PC-3 (cell line): ENCODE data around the gene ULK4.

Source experiments
- CTCF ChIP-seq: fragments of 300-600 bp; sonication (generic); conservative IDR thresholded peaks from 2 replicates; pipeline ENCODE4 v1.5.1; 2017; ENCODE audit warnings: antibody characterized with exemption, low read depth, mild to moderate bottlenecking, low read length
- EZH2 ChIP-seq: fragments of 300-600 bp; sonication (generic); IDR thresholded peaks from one replicate; pipeline ENCODE4 v1.6.1; 2017; ENCODE audit warnings: antibody characterized with exemption, mild to moderate bottlenecking, low read length; ENCODE audit not compliant: unreplicated experiment

GRCh38 chr3:41216993-41217392 lies 744.9 kb downstream of the ULK4 start:
- TF ChIP-seq CTCF, result no peak
- TF ChIP-seq EZH2, result no peak
